ENCODE data around the gene CNBP.

DNA sequence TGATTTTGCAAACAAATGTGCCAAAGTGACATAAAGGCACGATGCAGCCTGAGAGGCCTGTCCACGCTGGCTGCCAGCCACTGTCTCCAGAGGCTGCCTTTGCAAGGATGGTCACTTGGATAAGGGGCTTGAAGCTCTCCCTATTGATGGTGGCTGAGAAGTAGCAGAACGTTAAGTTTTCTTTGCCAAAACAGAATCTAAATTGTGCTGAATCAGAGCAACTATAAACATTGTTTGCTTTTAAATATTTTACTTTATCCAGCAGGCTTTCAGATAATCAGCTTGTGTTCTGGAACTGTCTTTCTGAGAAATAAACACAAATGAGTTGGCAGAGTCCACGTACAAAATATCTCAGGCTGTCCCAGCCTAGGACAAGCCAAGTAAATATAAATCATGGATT, 23.8 kb upstream of the CNBP start:
- no peak for TF ChIP-seq CTCF (IDR thresholded peaks at IDR 0.05; ENCODE audit: extremely low read depth in 1 of 2, insufficient read depth in 1 of 2, low read depth in 1 of 2, low read length in 2 of 2)
- TF ChIP-seq POLR2A (IDR thresholded peaks at IDR 0.05; ENCODE audit: low read depth, low read length) = no peak
- no peak for TF ChIP-seq EZH2 (IDR thresholded peaks at IDR 0.05; ENCODE audit: borderline replicate concordance, low read depth, low read length, severe bottlenecking)

All from endothelial cell of umbilical vein (primary cell).